HG03354 (cell line): ENCODE measurements around the gene ZAP70.

Experiments used
- ATAC-seq: cut with Tn5 transposase; IDR thresholded peaks from one replicate; pipeline ENCODE4 v1.9.1; 2021; ENCODE audit warnings: mild to moderate bottlenecking; ENCODE audit not compliant: unreplicated experiment, poor library complexity, severe bottlenecking

Gene ZAP70

GRCh38 chr2:97730245-97730644 lies 16.9 kb downstream of the ZAP70 start:
- no peak for ATAC-seq

GRCh38 chr2:97731274-97732020 lies 18.1 kb downstream of the ZAP70 start:
- no peak for ATAC-seq

- ATAC-seq, result no peak
Observed at GRCh38 chr2:97732436-97733340, 19.3 kb downstream of the ZAP70 start.

- ATAC-seq, result no peak
Observed at GRCh38 chr2:97733341-97734035, 20.1 kb downstream of the ZAP70 start.

GRCh38 chr2:97734061-97735051 lies 21.0 kb downstream of the ZAP70 start:
- ATAC-seq, result no peak

GRCh38 chr2:97735161-97735561 lies 21.8 kb downstream of the ZAP70 start:
- ATAC-seq, result no peak

- no peak for ATAC-seq
Observed at GRCh38 chr2:97736185-97736584, 22.8 kb downstream of the ZAP70 start.

- ATAC-seq, result no peak
Observed at GRCh38 chr2:97736608-97737330, 23.4 kb downstream of the ZAP70 start.

GRCh38 chr2:97737421-97738178 lies 24.2 kb downstream of the ZAP70 start:
- no peak for ATAC-seq

GRCh38 chr2:97738179-97739019 lies 25.0 kb downstream of the ZAP70 start:
- ATAC-seq, result no peak

- ATAC-seq, result no peak
Observed at GRCh38 chr2:97739020-97739892, 25.9 kb downstream of the ZAP70 start.

- no peak for ATAC-seq
Observed at GRCh38 chr2:97739893-97740245, 26.5 kb downstream of the ZAP70 start.

- no peak for ATAC-seq
Observed at GRCh38 chr2:97740590-97741182, 27.3 kb downstream of the ZAP70 start.

- ATAC-seq, result no peak
Observed at GRCh38 chr2:97741251-97741650, 27.9 kb downstream of the ZAP70 start.

- no peak for ATAC-seq
Observed at GRCh38 chr2:97741686-97742085, 28.3 kb downstream of the ZAP70 start.

GRCh38 chr2:97742381-97742847 lies 29.0 kb downstream of the ZAP70 start:
- no peak for ATAC-seq
